GM18951 (cell line): Measurements from ENCODE around the gene RHOF.

ENCODE experiments used
- POLR2A ChIP-seq: IDR thresholded peaks from 4 replicates; pipeline ENCODE4 v1.6.1; 2011; ENCODE audit warnings: mild to moderate bottlenecking; ENCODE audit not compliant: insufficient read length, insufficient read depth; ENCODE audit errors: extremely low read depth
- in situ Hi-C: fragments of 300-500 bp; cut with MboI; formaldehyde crosslinking; loops from one replicate; pipeline ENCODE4 v1.12.0; 2022; ENCODE audit warnings: low sequenced_read_pairs, mixed read lengths, inconsistent platforms; ENCODE audit not compliant: unreplicated experiment

RHOF gene

DNA sequence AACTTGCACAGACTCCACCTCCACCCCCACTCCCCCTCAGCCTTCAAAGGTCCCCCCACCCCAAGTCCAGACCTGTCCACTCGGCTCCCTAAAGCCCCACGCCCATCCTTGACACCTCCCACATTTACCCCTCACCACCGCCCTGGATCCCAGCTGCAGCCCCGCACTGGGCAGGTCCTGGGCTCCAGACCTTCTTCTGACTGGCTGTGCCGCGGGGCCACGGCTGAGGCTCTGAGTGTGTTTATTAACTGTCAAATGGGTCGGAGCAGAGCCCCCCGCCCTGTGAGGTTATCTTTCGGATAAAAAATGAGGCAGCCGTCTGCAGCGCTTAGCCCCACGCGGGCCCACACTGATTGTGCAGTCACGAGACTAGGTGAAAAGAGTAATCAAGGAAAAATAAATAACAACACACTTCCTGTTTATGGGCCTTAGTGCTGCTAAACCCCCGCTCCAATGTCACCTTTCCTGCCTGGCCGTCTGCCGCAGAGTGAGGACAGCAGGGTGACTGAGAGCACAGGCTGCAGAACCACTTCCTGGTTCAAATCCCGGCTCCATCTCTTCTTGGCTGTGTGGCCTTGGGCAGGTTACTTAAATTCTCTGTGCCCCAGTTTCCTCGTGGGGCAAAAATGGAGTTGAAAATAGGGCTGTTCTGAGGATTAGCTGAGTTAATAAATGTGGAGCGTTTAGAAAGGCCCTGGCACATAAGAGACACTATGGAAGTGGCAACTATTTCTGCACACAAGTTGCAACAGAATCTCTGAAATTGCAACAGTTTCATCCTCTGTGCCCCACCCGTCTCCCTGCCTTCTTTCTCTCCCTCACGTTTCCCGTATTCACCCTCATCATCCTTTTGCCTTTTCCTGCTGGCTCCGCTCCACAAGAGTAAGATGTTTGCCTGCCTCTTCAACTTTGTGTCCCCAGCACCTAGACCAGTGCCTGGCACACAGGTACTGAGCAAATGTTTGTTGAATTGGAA lies 19.7 kb upstream of the RHOF start:
- no peak for TF ChIP-seq POLR2A
- in situ Hi-C loops = no loop called here

DNA sequence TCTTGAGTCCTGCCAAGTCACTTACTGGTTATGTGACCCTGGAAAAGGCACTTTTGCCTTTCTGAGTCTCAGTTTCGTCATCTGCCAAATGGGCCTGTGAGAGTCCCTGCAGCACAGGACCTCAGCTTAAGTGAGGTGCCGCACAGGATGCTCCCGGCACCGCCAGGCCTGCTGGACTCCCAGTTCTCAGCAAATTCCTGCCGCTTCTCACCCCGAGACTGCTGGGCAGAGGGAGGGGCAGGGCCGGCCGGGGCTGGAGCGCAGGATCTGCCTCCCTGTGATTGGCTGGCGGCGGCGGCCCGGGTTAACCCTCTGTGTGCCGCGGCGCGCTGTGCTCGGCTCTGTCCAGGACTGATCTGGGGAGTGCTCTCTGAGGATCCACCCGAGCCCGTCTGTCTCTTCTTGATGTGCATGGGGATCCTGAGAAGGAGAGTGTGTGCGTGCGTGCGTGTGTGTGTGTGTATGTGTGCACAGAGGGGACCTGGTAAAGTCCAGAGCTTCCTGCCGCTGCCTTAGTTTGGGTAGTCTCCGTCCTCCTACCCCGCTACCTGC lies 18.9 kb upstream of the RHOF start:
- in situ Hi-C loops = no loop called here
- no peak for TF ChIP-seq POLR2A

DNA sequence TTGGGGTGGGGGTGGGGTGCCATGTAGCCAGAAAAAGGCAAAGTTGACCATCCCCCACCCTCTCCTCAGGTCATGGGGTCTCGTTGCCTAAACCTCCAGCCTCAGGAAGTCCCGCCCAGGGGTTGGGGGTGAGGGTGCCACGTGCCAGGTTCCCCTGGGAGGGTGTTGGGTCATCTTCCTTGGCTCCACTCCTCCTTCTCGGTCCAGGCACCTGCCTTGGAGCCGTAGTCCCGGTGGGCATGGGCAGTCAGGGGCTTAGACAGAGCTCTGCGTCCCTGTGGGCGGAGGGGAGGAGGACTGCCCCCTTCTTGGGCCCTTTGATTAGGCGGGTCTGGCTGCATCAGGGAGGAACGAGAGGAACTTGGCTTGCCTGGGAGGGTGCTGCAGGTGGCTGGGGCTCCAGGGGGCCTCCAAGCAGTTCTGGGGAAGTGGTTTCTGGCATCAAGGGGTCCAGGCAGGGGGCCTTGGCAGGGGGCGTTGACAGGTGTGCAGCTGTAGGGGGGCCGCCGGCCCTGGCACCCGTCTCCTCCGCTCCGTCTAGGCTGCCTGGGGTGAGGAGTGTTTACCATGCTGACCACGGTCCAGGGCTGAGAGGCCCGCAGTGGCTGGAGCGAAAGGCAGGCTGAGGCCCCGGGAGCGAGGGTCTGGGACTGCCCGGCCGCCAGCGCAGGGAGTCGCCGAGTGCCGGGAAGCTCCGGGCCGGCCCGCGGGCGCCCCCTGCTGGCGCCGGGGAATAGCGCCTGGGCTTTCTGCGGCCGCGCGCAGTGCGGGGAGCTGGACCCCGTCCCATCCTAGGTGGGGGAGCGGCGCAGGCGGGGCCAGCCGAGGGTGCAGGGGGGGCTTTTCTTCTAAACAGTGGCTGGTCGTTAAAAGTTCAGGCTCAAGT lies 18.2 kb upstream of the RHOF start:
- no peak for TF ChIP-seq POLR2A
- in situ Hi-C loops = no loop called here

DNA sequence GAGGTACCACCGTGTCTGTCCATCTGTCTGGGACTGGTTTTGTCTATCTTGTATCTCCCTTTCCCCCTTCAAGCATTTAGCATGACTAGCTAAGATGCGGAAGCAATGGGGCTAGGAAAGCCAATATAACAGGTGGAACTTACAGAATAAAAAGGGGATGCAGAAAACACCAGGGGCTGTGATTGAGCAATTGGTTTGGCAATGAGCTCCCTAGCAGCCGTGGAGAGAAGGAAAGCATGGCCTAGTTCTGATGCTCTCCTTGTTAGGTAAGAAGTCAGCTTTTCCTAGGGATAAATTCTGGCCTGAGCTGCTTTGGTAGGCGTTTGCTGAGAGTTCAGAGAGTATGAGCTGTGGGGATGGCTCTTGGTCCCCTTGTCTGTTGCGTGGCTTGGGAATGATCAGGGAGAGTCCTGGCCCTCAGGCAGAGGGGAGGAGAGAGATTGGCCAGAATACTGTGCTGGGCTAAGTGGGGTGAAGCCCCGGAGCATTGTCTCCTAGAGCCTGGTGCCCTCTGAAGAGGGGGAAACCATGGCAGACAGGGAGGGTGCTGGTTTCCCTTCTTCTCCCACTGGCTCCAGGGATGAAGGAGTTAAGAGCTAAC lies 17.4 kb upstream of the RHOF start:
- no peak for TF ChIP-seq POLR2A
- in situ Hi-C loops = no loop called here

DNA sequence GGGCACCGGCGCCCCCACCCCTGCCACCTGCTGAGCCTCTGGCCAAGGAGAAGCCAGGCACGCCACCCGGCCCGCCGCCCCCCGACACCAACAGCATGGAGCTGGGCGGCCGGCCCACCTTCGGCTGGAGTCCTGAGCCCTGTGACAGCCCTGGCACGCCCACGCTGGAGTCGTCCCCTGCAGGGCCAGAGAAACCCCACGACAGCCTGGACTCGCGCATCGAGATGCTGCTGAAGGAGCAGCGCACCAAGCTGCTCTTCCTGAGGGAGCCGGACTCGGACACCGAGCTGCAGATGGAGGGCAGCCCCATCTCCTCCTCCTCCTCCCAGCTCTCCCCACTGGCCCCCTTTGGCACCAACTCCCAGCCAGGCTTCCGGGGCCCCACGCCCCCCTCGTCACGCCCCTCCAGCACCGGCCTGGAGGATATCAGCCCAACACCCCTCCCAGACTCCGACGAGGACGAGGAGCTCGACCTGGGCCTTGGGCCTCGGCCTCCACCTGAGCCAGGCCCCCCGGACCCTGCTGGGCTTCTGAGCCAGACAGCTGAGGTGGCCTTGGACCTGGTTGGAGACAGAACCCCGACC lies 16.8 kb upstream of the RHOF start:
- in situ Hi-C loops = no loop called here
- no peak for TF ChIP-seq POLR2A

DNA sequence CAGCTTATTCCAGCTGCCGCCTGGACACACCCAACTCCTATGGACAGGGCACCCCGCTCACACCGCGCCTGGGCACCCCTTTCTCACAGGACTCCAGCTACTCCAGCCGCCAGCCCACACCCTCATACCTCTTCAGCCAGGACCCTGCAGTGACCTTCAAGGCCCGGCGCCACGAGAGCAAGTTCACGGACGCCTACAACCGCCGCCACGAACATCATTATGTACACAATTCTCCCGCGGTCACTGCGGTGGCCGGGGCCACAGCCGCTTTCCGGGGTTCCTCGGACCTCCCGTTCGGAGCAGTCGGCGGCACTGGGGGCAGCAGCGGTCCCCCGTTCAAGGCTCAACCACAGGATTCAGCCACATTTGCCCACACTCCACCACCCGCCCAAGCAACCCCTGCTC lies 16.2 kb upstream of the RHOF start:
- no peak for TF ChIP-seq POLR2A
- in situ Hi-C loops = no loop called here

DNA sequence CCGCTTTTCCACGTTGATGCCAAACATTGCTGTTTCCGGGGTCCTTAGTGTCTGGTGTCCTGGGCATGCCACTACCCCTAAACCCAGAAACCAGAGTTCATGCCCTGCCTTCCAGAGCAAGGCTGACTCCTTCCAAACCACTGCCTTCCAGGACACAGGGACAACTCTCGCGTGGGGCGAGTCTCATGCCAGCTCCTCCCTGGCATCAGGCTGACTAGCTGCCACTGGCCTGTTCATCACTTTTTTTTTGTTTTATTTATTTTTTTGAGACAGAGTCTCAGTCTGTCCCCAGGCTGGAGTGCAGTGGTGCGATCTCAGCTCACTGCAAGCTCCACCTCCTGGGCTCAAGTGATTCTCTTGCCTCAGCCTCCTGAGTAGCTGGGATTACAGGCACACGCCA lies 15.1 kb upstream of the RHOF start:
- no peak for TF ChIP-seq POLR2A
- in situ Hi-C loops = no loop called here

DNA sequence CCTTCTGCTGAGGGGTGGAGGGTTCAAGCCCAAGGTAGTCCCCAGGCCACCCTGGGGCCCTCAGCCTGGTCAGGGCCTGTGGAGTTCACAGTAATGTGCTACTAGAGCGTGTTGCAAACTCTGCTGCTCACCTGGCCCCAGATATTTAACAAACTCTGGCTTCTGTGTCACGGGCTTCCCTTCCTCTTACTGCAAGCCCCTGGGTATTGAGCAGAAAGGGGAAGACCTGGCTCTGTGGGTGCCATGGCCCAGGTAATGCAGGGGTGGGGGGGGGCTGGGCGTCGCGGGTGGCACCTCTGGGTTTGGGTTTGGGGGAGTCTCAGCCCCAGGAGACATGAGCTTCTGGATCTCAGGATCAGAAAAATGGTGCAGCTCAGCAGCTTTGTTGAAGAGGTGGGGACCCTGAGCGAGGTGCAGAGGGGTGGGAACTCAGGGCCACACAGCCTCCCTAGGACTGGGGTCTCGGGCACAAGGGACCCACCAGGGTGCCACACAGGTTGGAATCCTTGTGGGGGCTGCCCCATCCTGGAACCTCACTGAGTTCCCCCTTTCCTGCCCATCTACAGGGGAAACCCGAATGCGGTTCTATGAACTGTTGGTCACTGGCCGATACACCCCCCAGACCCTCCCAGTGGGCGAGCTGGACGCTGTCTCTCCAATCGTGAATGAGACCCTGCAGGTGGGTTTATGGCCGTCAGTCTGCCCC lies 14.3 kb upstream of the RHOF start:
- TF ChIP-seq POLR2A = no peak
- in situ Hi-C loops = no loop called here

DNA sequence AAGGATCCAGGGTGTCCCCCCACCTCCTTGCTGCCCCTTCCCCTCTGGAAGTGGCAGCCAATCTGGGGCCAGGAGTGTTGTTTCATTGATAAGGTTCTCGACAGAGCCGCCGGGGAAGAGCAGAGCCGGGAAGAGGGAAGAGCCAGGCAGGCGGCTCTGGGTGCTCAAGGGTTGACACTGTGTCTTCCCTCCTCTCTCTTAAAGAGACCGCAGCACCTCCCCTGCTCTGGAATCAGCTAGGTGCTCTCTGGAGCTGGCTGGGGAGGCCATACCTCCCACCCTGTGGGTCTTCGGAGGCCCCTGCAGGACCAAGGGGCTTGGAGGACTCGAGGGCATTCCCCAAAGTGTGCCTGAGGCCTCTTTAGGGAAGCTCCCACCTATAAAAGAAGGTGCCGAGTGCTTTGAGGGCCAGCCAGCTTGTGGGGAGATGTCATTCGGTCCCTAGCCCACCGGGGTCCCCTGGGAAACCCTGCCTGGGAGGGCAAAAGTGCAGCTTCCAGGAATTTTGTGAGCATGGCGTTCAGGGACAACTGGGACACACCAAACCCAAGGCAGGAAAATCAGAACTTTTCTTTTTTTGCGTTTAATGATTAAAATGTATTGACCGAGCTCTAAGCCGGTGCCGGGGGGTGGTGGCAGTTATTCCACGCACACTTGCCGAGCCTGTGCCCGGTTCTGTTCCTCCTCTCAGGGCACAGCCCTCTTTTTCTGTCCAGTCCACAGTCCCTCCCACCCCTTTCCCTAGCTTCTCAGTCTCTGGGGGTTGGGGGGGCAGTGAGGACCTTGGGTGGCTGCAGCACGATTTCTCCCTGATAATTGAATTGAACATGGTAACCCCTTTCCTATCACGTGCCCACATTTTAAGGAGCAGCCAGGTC lies 13.3 kb upstream of the RHOF start:
- in situ Hi-C loops = no loop called here

DNA sequence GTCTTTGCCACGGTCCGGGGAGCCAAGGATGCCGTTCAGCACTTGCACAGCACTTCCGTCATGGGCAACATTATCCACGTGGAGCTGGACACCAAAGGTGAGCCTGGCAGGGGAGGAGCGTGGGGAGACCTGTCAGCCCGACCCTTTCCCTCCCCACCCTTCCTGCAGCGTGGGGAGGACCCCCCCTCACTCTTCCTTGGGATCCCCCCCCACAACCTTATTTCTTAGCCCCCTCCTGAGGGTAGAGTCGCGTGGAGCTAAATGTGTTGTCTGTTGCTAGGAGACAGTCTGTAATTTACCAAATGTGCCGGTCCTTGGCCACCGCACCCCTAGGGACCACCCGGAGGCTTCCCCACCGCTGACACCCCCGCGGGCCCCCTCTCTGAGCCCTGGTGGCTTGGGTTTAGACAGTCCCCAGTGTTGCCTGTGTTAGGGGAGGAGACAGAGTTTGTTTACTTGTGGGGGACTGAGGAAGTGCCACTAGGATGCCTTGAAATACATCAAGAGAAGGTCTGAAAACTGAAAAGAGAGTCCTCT lies 12.6 kb upstream of the RHOF start:
- TF ChIP-seq POLR2A = no peak
- in situ Hi-C loops = no loop called here

More for the DNA sequence above, 13.3 kb upstream of the RHOF start:
- TF ChIP-seq POLR2A = no peak
